ENCODE results near the gene MSI2. TPM values are rescaled to one million over a fixed set of nuclear protein-coding genes. Genes with fewer than 3 reads are reported as not detected.

Gene MSI2
- total RNA-seq, 2 donors from 2014 or later: 53.1 to 74.0 TPM

- Histone ChIP-seq H3K4me1 (replicated peaks) (peaks cover 26% of the 10 kb centered on the region), H3K27me3 (replicated peaks; ENCODE audit: insufficient read depth) (no peaks in the 10 kb centered on the region), H3K27ac (peak overlapping the region; percentile 76 to 87), H3K9me3 (no peaks in the 10 kb centered on the region), H3K36me3 (no peaks in the 10 kb centered on the region), H3K4me3 (no peak overlapping the region)
- DNase-seq (ENCODE audit: low spot score): peak; percentile 53
- WGBS: 21% methylated on average over 25 of the region's 25 CpGs
- intact Hi-C loops (cut with DNase I): loop anchor here (5.0 to 10.0 kb wide), 3 partner anchors 148 to 258 kb away; partner anchors contain the start of gene MSI2
- TF ChIP-seq POLR2A (IDR thresholded peaks at IDR 0.05) (no peak), POLR2AphosphoS5 (IDR thresholded peaks at IDR 0.05) (peak; percentile 82), CTCF (IDR thresholded peaks at IDR 0.05) (no peak)
These were observed 150.0 kb downstream of the MSI2 start for GRCh38 chr17:57406131-57406980.

GRCh38 chr17:57406981-57407286, 150.6 kb downstream of the MSI2 start:
- 53% methylated on average over 12 of the region's 12 CpGs for WGBS
- Histone ChIP-seq H3K4me3 (no peak overlapping the region), H3K27ac (peak overlapping the region; percentile 76 to 87), H3K36me3 (no peaks in the 10 kb centered on the region), H3K27me3 (replicated peaks; ENCODE audit: insufficient read depth) (no peaks in the 10 kb centered on the region), H3K4me1 (replicated peaks) (peaks cover 26% of the 10 kb centered on the region), H3K9me3 (no peaks in the 10 kb centered on the region)
- no peak for DNase-seq (ENCODE audit: low spot score)
- intact Hi-C loops (cut with DNase I): loop anchor here (5.0 to 10.0 kb wide), 3 partner anchors 148 to 258 kb away; partner anchors contain the start of gene MSI2
- TF ChIP-seq POLR2A (IDR thresholded peaks at IDR 0.05): no peak
- TF ChIP-seq CTCF (IDR thresholded peaks at IDR 0.05): no peak
- no peak for TF ChIP-seq POLR2AphosphoS5 (IDR thresholded peaks at IDR 0.05)

GRCh38 chr17:57407287-57408070, 151.2 kb downstream of the MSI2 start:
- DNase-seq (ENCODE audit: low spot score): peak; percentile 69
- H3K36me3 ChIP-seq: no peaks in the 10 kb centered on the region
- H3K4me1 ChIP-seq (replicated peaks): peaks cover 26% of the 10 kb centered on the region
- H3K9me3 ChIP-seq: no peaks in the 10 kb centered on the region
- intact Hi-C loops (cut with DNase I): loop anchor here (5.0 to 10.0 kb wide), 3 partner anchors 147 to 257 kb away; partner anchors contain the start of gene MSI2
- no peaks in the 10 kb centered on the region for H3K27me3 ChIP-seq (replicated peaks; ENCODE audit: insufficient read depth)
- peak; percentile 81 for TF ChIP-seq POLR2AphosphoS5 (IDR thresholded peaks at IDR 0.05)
- no peak for TF ChIP-seq CTCF (IDR thresholded peaks at IDR 0.05)
- peak; percentile 34 for TF ChIP-seq POLR2A (IDR thresholded peaks at IDR 0.05)
- H3K4me3 ChIP-seq: no peak overlapping the region
- peak overlapping the region; percentile 76 to 87 for H3K27ac ChIP-seq
- 34% methylated on average over 9 of the region's 9 CpGs for WGBS

GRCh38 chr17:57408071-57408811, 151.9 kb downstream of the MSI2 start:
- peak; percentile 17 for DNase-seq (ENCODE audit: low spot score)
- Histone ChIP-seq H3K4me3 (no peak overlapping the region), H3K9me3 (no peaks in the 10 kb centered on the region), H3K27me3 (replicated peaks; ENCODE audit: insufficient read depth) (no peaks in the 10 kb centered on the region), H3K4me1 (replicated peaks) (peaks cover 26% of the 10 kb centered on the region), H3K27ac (peak overlapping the region; percentile 76 to 87), H3K36me3 (no peaks in the 10 kb centered on the region)
- TF ChIP-seq CTCF (IDR thresholded peaks at IDR 0.05) (no peak), POLR2AphosphoS5 (IDR thresholded peaks at IDR 0.05) (no peak), POLR2A (IDR thresholded peaks at IDR 0.05) (no peak)
- intact Hi-C loops (cut with DNase I): loop anchor here (5.0 to 10.0 kb wide), 3 partner anchors 147 to 257 kb away; partner anchors contain the start of gene MSI2
- WGBS: 42% methylated on average over 13 of the region's 13 CpGs
